NCI-H146 treated with DMSO at 0.1 percent for 48 hours (cell line): ENCODE measurements around the gene KRT80.

Experiments
- DNase-seq: peaks from one replicate; lab custom pipeline; 2025; ENCODE audit not compliant: unreplicated experiment; lab: John Stamatoyannopoulos, UW

KRT80 gene

DNA sequence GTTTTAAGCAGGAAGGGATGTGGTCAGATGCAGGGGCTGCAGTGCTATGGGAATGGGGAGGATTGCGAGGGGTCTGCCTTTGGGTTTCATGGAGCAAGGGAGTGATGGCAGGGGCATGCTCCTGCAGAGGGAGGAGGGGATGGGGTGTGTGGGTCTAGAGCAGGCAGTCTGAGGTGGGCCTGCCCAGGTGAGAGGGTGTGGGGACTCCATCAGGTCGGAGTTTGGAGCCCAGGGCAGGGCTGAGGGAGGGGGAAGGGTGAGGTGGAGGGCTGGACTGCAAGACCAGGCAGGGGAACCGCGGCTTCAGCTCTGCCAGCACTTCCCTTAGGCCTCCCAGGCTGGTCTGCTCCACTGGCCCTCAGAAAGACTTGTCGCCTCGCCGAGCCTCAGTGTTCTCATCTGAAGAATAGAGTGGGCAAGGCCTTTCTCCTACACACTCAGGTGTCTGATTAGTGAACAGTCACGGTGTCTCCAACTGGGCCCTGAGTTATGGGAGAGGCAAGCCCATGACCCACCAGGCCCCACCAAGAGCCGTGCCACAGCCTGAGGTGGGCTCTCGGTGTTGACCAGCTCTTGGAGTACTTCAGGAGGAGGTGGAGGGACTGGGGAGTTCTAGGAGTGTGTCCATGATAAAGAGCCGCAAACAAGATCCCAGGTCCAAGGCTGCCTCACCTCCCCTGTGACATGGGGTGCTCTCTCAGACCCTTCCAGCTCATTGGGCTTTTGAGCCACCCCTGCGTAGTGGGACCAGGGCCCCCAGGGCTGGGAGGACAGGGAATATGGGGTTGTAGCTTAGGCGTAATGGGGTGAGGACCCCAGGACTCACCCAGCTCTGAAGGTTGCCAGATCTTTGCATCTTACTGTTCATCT, 20.1 kb upstream of the KRT80 start:
- DNase-seq = no peak

DNA sequence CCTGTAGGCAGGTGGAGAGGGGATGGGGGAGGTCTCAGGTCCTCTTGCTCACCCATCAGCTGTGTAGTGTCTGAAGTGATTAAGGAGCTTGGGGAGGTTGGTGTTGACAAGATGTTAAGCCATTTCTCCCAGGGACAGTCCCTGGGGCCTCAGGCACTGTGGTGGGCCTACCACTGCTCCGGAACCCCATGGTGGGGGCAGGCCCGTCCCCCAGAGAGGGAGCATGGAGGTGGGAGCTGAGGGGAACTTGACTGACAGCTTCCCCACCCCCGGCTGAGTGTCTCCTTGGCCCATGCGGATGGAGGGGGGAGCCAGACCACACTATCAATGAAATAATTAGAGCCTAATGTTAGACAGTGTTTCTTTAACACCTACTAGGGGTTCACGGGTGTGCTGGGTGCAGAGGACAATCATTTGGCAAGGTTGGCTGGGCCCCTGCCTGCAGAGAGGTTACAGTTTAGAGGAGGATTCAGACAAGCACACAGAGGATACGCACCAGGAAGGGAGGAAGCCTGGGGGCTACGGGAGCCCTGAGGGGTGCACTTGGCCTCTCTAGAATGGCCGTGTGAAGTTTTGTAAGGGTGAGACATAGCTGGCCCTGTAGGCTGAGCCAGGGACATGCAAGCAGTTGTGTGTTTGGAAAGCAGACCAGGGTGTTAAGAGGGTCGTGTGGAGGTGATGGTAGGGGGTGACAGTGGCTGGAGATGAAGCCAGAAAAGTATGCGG, 19.3 kb upstream of the KRT80 start:
- no peak for DNase-seq

DNA sequence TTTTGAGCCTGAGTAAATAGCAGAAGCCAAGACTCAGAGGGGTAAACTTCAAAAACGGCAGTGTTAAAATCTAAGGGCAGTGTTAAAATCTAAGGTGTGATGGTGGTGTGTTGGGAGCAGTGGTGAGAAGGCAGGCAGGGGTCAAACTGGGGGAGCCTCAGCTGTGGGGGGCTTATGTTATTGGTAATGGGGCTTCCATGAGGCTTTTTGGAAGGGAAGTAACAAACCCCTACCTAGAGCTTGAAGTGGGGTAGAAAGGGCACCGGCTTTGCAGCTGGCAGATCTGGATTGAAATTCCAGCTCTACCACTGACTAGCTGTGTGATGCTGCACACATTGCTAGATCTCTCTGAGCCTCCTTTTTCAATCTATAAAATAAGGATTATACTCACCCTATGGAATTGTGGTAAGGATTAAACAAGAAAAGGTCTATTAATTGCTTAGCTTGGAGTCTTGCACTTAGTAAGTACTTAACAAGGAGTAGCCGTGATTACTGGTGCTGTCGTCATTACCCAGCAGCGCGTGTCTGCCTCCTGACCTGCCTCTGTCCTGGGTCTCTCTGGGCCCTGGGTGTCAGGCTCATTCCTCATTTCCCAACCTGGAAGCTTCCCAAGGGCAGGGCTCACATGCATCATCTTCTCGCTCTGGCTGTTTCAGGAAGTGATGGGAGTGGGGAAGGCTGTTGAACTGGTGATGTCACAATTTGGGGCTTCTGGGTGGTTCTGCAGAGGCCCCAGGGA, 18.5 kb upstream of the KRT80 start:
- DNase-seq = no peak

DNA sequence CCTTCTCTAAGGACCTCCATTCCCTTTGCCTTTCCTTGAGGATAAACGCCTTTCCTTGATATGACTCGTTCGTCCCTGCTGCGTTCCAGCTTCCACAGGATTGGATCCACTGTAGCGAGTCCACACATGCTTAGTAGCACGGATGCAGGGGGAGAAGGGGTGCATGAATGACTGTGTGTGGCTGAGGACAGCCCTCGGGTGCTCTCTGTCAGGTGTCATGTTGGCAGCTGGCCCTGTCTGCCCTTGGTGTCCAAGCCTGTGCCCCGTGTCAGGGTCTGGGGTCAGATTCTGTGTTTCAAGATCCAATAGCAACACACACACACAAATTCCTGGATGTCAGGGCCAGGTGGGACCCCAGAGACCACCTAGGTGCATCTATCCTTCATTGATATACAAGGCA, 17.5 kb upstream of the KRT80 start:
- no peak for DNase-seq

DNA sequence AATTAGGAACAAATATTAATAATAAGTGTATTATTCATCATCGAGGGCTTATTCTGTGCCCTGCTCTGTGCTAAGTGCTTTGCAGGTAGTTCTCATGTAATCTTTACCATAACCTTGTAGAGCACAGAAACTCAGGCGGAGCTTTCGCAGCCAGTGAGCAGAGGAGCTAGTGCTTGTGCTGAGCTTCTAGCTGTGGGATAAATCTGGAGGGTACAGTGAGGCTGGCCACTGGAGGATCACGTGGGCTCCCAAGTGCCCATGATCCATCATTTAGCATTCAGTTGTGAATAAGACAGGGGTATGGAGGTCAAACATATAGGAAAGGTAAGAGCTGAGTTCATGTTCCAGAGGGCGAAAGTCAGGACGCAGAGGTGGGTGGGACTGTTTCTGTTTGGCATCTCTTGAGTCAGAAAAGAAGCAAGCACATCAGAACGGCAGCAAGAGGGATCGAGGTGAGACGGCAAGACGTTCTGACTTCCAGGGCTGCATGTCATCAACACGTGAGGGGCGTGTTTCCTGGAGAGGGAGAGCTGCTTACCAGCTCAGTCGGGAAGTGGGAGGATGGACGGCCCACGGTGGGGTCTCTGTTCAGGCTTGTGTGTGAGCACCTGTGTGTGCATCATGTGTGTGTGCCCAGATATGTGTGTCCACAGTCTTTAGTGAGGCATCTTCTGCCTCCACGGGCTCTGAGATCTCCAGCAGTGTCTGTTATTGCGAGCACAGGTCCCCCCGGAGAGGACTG, 16.8 kb upstream of the KRT80 start:
- no peak for DNase-seq

DNA sequence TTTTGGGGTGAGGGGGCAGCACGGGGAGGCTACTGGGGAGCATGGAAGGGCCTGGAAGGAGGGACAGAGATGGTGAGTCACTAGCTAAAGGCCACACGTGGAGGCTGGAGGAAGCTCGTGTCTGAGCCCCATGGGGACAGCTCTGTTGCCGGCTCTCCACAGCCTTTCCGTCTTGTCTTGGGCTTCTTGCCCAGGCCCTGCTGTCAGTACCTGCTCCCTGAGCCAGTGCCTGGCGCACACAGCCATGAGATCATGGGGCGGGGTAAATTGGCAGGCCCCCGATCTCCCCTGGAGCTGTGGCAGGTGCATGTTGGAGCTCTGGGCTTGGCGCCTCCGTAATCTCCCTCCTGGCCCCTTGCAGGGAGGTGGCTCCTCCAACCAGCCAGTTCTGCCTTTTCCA, 16.1 kb upstream of the KRT80 start:
- DNase-seq = peak; percentile 76

DNA sequence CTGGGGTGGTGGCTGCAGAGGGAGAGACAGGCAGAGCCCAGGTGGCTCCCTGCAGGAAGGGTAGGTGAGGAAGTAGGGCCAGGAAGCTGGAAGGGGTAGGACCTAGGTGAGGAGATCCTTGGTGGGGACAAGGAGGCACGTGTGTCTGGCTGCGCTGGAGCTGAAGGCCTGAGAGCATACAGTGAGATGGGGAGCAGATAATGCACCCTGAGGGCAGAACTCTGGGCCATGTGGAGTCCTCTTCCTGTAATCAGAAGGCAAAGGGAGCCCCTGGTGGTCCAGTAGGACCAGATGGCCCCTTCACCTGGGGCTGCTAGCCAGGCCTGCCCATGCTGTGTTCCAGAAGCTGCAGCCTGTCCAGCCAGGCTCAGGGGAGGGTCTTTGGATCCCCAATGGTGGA, 15.3 kb upstream of the KRT80 start:
- DNase-seq = no peak

DNA sequence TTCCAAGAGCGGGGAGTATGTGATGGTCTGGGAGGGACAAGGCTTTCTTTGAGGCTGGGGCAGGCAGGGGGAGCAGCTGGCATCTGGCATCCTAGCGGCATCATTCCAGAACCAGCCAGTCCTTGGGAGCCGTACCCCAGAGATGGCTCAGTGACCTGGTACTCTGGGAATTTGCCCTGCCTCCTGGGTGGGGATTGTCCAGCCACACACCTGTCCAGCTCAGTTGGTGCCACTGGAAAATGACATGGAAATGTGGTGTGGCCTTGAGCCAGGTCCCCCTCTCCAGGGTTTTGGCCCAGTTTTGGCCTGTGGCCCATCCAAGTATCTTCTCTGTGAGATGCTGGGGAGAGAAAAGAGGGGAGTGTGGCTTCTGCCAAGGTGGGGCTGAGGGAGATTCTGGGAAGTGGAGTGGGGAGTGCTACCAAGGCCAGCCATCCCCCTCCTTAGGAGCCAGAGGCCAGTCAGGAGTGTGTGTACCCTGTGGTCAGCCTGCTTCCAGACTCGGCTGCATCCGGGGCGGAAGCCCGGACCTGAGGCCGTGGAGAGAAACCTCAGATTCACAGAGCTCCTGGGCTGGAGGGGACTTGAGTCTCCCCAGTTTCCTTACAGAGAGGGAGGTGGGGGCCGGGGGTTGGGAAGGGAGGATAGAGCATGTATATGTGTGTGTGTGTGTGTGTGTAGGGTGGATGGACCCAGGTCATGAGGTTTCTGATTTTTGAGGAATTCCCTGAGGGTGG, 14.7 kb upstream of the KRT80 start:
- no peak for DNase-seq

DNA sequence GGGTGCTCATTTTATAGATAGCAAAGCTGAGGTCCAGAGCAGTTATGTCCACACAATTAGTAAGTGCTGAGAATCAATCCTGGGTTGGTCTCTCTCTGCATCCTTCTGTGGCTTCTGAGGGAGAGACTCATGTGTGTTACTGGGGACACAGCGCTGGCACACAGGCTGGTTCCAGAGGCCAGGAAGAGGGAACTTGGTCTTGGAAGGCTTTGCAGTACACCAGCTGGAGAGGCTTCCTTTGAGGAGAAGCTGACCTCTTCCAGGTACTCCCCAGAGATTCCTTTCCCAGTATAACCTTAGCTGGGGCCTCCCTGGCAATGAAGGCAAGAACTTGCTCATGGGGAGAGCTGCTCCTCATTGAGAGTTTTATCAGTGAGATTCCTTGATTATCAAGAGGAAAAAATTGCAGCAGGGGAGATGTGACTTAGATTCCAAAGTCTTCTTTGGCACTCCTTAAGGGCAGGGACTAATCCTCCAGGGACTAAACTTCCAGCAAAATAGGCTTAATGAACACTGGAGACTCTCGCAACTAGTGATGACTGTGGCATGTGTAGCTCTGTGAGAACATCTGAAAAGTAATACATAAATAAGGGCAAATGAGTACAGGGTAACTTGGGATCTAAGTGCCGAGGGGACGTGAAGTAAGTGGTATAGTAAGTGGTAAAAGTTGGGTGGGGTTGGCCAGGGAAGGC, 13.9 kb upstream of the KRT80 start:
- no peak for DNase-seq

DNA sequence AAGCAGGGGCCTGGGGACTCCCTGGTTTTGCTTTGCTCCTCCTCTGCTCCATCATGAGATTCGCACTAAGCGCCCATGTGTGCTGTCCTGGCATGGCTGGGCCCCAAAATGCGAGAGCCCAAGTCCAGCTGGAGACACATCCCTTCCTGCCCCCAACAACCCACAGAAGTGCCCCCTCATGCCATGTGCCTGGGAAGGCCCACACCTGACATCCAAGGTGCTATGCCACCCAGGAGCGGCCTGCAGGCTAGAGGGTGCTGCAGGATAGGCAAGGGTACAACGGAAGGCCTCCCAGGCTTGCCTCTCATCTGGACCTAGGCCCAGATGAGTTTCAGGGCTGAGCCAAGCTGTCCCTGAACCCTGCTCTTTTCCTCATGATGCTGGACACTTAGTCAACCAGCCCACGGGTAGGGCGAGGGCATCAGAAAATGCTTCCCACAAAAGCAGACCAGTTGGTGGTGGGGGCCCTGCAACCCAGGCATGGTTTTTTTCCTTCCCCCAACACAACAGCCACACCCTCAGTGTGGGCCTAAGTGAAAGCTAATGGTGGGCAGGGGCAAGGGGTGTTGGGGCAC, 13.2 kb upstream of the KRT80 start:
- DNase-seq = no peak

DNA sequence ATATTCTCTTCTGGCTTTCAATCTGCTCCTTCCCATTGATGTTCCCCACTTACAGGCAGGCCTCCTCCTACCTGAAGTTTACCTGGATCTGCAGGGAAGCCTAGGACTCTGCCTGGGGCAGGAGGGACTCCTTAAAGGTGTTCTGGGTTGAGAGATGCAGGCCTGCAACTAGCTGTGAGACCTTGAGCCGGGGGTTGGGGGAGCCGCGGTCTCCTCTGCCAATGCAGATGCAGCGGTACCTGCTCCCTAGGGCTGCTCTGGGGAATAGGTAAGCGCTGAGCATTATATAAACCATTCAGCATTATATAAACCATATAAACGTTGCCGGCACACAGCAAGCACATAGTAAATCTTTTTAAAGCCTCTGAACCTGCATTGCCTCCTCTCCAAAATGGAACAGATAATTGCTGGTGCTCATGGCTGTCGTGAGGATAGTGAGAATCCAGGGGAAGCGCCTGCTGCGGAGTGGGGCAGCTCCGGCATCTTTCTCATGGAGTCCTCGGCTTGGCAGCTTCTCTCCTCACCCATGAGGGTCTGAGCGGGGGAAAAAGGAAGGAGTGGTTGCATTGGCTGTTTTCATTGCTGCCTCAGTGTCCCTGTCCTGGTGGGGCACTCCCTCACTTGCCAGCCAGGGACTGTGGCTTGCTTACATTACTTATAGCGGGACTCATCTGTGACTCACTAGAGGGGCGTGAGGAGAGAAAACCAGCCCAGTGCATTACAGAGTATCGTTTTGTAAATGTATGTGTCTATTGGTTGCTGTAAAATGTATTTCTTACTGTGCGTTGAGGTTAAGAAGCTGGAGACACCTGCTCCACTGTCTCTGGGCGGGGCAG, 12.5 kb upstream of the KRT80 start:
- no peak for DNase-seq

DNA sequence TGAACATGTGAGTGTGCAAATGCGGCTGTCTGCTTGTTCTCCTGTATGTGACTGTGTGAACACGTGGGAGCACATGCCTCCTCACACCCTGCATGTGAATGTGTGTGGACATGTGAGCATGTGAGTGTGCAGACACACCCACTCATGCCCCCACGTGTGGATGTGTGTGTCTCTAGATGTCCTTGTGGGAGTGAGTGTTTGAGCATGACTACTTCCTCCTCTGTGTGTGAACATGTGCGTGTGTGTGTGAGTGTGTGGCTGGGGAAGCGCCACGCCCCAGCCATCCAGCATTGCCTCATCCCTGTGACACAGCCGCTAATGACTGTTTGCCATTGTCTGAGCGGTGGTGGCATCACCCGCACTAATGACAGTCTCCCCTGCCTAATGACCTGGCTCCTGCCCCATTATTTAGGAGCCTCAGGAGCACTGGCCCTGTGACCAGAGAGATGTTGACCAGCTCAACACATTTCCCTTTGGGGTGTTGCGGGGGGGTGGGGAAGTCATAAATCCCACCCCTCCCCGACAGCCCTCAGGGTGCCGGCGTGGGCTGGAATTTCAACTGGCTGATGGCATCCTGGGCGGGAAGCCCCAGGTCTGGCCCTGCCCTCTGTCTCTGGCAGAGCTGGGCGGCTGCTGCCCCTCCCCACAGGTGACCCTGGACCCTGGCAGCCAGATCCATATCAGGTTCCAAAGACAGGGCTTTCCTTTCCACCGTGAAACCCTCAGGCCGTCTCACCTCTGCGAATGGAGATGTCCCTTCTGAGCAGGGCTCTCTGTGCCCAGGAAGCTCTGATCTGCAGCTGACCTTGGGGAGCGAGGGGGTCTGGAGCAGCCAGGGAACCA, 11.5 kb upstream of the KRT80 start:
- DNase-seq = peak; percentile 92

DNA sequence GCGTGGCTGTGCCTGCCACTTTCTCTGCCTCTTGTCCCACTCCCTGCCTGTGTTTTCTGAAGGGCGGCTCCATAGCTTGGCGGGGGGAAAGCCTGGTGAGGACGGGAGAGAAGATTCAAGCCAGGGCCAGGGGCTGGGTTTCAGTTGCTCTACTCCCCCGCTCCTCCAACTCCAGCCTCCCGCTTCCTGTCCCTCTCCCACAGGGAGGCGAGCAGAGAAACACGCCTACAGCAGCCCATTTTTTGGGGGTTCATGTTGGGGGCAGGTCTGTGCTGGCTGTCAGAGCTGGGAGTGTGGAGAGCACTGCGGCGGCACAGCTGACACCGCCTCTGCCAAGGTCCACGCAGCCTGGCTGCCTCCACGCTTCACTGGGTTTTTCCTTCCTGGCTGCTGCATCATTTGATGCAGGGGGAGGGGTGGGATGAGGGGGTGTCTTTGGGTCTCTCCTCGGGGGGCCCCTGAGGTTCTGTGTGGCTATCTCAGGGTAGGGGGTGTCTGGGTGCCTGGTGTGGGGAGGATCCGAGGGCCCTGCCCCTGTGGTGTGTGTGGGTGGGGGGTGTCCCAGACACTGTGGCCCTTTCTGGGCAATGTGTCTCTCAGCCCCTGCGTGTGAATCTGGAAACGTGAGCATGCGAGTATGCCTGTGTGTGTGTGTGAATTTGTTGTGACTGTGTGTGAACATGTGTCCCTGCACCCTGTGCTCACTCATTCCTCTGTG, 10.7 kb upstream of the KRT80 start:
- no peak for DNase-seq

DNA sequence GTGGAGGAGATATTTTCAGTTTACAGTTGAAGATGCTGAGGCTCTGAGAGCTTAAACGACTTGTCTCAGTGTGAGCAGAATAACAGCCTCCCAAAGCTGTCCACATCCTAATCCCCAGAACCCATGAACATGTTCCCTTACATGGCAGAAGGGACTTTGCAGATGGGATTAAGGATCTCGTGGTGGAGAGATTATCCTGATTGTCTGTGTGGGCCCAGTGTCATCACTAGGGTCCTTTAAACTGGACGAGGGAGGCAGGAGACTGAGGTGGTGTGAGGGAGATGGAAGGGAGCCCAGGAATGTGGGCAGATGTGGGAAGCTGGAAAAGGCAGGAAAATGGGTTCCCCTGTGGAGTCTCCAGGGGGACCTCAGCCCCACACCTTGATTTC, 9.6 kb upstream of the KRT80 start:
- DNase-seq = no peak

DNA sequence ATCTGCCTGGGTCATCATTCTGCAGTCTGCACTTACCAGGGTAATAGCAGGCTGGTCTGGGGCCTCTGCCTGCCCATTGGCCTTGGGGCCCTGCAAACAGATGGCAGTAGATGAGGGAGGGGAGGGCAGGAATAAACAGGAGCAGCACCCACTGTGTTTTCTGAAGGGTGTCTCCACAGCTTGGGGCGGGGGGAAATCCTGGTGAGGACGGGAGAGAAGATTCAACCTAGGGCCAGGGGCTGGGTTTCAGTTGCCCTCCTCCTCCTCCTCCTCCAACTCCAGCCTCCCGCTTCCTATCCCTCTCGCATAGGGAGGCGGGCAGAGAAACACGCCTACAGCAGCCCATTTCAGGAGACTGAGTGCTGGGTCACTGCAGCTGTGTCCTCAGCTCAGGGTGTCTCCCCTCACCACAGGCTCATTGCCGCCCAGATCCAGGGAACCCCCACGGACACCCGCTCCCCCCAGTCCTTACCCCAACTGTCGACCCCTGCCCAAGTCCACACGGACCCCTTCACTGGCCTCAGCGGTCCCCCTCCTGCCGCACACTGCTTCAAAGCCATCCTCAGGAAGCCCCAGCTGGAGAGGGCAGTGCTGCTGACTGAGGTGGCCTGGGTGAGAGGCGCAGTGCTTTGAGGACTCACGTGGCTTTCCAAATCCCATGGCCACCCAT, 9.1 kb upstream of the KRT80 start:
- DNase-seq = no peak

DNA sequence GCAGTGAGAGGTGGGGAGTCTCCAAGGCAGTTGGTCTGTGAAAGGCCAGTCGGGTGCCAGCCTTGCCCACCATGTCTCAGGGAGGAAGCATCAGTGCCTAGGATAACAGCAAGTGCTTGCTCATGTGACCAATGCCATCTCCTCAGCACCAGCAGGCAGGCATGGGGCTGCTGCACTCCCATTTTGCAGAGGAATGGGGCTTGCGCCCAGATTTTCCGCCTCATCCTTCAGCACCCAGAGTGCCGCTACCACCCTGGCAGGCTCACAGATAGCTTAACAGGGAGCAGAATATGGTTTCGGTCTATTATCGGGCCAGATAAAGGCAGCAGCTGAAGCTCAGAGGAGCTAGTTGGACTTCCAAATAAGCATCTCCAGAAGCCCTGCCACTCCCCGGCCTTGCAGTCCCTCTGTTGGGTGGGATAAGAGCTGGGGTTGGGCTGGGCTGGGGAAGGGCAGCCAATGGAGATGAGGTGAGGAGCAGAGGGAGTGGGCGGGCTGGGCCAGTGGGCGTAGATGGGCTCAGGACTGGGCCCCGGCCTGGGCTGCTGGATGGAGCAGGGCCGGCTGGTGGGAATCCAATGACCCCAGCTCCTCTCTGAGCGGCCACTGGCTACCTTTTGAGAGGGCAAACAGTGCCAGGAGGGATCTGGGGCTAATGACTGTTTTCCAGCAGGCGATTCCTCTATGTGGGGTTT, 8.4 kb upstream of the KRT80 start:
- DNase-seq = no peak
